Activated naive CD8-positive, alpha-beta T cell treated with anti-CD3 and anti-CD28 coated beads, Interleukin-2, amount 10 ng/mL, durations not matched to agents 7 days and 5 days (primary cell): ENCODE data around the gene RFT1. TPM values are rescaled to one million over a fixed set of nuclear protein-coding genes. Genes with fewer than 3 reads are reported as not detected.

Source experiments
- ATAC-seq: fragments of 150-1000 bp; cut with Tn5 transposase; one replicate; pipeline ENCODE4 v1.10.0; 2021; ENCODE audit warnings: low read depth, moderate library complexity
- POLR2A ChIA-PET: fragments of 350-600 bp; sonication (Branson Sonifier 250); formaldehyde crosslinking; loops from one replicate; lab custom pipeline; 2021; ENCODE audit warnings: antibody characterized with exemption; lab: Charles Lee
- DNase-seq: peaks from one replicate; pipeline ENCODE4 v3.0.0; 2021
- H3K27ac Mint-ChIP-seq: one replicate; pipeline ENCODE4 v1.8.0; 2022; ENCODE audit warnings: mild to moderate bottlenecking, mixed read lengths
- H3K27me3 Mint-ChIP-seq: one replicate; pipeline ENCODE4 v1.8.0; 2022; ENCODE audit warnings: mild to moderate bottlenecking, moderate library complexity, mixed read lengths
- H3K36me3 Mint-ChIP-seq: one replicate; pipeline ENCODE4 v1.8.0; 2021; ENCODE audit warnings: mild to moderate bottlenecking, mixed read lengths
- H3K4me1 Mint-ChIP-seq: one replicate; pipeline ENCODE4 v1.8.0; 2021; ENCODE audit warnings: mixed read lengths
- H3K4me3 Mint-ChIP-seq: one replicate; pipeline ENCODE4 v1.8.0; 2022; ENCODE audit warnings: mild to moderate bottlenecking, moderate library complexity, mixed read lengths
- H3K9me3 Mint-ChIP-seq: one replicate; pipeline ENCODE4 v1.8.0; 2021; ENCODE audit warnings: mixed read lengths
- total RNA-seq, 2 experiments: library from RNA; stranded (reverse); gene quantifications; one replicate each; pipeline ENCODE4 v1.2.3, GENCODE V29; 2021

Gene RFT1
- total RNA-seq, 2 experiments from 2014 or later = 27.9 to 32.2 TPM

DNA sequence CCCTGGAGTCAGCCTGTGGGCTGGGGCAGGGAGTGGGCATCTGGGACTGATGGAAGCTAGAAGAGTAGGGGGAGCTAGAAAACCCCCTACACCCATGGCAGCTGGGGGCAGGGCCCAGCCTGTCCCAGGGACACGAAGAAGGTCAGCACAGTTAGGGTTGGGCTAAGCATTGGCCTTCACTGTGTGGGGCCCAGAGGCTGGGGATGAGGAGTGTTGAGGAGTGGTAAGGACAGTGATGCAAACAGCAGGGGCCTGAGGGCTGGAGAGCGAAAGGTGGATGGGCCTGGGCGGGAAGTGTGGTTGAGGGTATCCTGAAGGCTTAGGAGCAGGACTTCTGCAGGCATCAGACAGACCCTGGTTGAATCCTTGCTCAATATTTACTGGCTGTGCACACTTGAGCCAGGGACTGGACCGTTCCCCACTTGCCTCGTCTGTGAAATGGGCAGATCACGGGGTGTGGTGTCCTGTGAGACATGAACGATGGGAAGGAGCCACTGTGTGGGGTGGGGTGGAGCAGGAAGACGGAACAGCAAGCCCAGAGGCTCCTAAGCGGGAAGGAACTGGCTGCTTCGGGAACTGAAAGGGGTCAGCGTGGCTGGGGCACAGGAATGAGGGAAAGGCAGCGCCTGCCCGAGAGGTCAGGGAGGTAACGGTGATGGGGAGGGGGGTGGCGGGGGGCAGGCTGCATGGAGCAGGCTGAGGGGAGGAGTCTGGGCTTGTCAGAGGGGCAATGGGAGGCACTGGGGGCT lies 38.1 kb upstream of the RFT1 start:
- Mint-ChIP-seq H3K4me1 (peaks cover 44% of the 10 kb centered on the region), H3K27ac (no peak overlapping the region), H3K9me3 (no peaks in the 10 kb centered on the region), H3K36me3 (no peaks in the 10 kb centered on the region), H3K4me3 (no peak overlapping the region), H3K27me3 (peaks cover 2% of the 10 kb centered on the region)
- DNase-seq = no peak
- POLR2A ChIA-PET = interaction anchor here (0.6 kb wide), 1 partner anchor 494 kb away, joined by 3 read pairs; no protein-coding TSS in a partner anchor
- no peak for ATAC-seq

DNA sequence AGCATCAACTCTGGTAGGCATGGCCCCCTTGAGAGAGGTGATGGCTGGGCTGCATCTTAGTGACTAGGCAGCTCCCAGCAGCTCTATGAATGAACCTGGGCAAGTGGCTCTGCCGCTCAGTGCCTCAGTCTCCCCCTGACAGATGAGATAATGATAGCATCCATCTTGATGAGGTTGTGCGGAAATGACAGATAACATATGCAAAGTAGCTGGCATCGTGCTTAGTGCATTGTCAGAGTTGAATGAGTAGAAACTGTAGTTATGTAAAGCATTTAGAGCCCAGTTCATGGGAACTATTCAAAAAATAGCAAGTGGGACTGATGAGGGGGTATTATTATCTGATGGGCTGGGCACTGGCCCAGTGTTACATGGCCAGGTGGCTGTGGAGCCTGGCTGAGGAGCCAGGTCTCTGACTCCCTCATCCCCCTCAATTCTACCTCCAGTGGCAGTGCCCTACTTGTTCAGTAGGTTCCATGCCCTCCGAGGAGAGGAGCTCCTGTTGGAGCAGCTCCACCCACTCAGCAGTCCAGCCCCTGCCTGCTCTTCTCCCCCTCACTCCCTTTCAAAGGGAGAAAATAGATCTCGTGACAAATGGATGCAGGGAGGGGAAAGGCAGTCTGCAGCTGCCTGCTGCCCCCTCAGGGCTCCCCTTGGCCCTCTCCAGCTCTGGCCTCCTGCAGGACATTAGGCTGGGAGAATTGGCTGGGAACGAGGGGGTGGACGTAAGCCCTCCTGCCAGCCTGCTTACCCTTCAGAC lies 37.4 kb upstream of the RFT1 start:
- Mint-ChIP-seq H3K9me3 (no peaks in the 10 kb centered on the region), H3K36me3 (no peaks in the 10 kb centered on the region), H3K4me3 (no peak overlapping the region), H3K27ac (no peak overlapping the region), H3K27me3 (peaks cover 2% of the 10 kb centered on the region), H3K4me1 (peaks cover 51% of the 10 kb centered on the region)
- ATAC-seq (no peak), DNase-seq (no peak)
- POLR2A ChIA-PET = interaction anchor here (0.6 kb wide), 1 partner anchor 493 kb away, joined by 3 read pairs; no protein-coding TSS in a partner anchor

- POLR2A ChIA-PET = no interaction called here
- H3K36me3 Mint-ChIP-seq = no peaks in the 10 kb centered on the region
- ATAC-seq (no peak), DNase-seq (no peak)
- no peaks in the 10 kb centered on the region for H3K9me3 Mint-ChIP-seq
- no peak overlapping the region for H3K27ac Mint-ChIP-seq
- peaks cover 2% of the 10 kb centered on the region for H3K27me3 Mint-ChIP-seq
- peaks cover 50% of the 10 kb centered on the region for H3K4me1 Mint-ChIP-seq
- H3K4me3 Mint-ChIP-seq = no peak overlapping the region
Measured at GRCh38 chr3:53166781-53167291, 36.6 kb upstream of the RFT1 start.

DNA sequence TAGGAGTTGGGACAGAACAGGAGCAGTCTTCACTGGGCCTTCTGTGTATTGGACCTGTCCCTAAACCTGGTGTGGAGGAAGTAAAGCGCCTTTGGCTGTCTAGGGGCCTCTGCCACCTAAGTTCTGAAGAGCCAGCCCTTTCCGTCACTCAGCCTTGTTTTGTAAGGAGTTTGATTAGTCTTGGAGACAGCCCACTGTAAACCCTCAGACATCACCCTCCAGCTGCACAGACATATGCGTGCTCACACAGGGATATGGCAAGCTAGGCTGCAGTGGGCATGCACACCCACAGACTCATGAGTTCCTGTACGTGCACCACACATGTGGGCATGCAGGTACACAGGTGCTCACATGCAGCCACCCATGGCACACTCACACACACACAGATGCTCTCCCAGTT lies 36.0 kb upstream of the RFT1 start:
- peaks cover 44% of the 10 kb centered on the region for H3K4me1 Mint-ChIP-seq
- POLR2A ChIA-PET = no interaction called here

GRCh38 chr3:53164911-53165310 lies 34.7 kb upstream of the RFT1 start:
- Mint-ChIP-seq H3K4me1 (peaks cover 37% of the 10 kb centered on the region), H3K4me3 (no peak overlapping the region), H3K36me3 (no peaks in the 10 kb centered on the region), H3K9me3 (no peaks in the 10 kb centered on the region), H3K27ac (no peak overlapping the region), H3K27me3 (peaks cover 6% of the 10 kb centered on the region)
- no peak for DNase-seq
- no peak for ATAC-seq
- POLR2A ChIA-PET = interaction anchor here (1.8 kb wide), 1 partner anchor 35 kb away, joined by 5 read pairs; the partner anchor contains the start of gene RFT1

More for the DNA sequence above, 36.0 kb upstream of the RFT1 start:
- DNase-seq = no peak
- Mint-ChIP-seq H3K27ac (no peak overlapping the region), H3K9me3 (no peaks in the 10 kb centered on the region), H3K27me3 (peaks cover 2% of the 10 kb centered on the region), H3K4me3 (no peak overlapping the region), H3K36me3 (no peaks in the 10 kb centered on the region)
- ATAC-seq = no peak

DNA sequence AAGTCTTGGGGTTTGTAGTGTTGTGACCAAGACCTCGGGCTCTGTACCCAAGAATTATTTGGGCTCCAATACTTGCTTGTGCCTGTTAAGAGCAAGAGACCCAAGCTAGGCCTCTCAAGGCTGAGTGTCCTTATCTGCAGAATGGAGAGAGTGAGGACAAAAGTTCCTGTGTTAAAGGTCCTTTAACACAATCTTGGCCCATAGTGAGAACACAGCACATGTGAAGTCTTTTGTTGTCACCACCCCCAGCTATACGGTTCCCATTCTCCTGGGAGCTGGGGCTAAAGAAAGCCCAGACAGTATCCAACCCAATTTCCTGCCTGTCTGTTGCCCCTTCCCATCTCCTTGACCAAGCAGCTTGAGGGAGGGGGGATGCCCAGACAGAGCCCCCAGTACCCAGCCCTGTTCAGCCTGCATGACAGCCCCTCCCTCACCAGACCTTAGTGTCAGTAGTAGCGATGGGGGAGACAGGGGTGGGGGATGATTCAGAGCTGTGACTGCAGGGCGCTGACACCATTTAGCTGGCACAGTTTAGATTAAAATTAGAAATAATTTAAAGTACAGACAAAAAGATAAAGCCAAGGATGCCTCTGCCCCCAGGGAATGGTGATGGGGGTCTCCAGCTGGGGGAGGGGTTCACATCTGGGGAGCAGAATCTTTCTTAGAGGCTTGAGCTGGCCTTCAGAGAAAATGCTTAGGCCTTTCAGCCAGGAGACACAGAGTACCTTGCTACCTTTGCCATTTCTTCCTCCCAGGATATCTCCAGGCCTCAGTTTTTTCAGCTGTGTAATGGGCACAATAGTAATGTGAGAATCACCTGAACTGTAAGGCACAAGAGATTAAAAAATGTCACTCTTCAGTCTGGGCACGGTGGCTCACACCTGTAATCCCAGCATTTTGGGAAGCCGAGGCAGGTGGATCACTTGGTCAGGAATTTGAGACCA lies 33.5 kb upstream of the RFT1 start:
- H3K4me1 Mint-ChIP-seq = peaks cover 27% of the 10 kb centered on the region
- peak overlapping the region; percentile 89 for H3K4me3 Mint-ChIP-seq
- DNase-seq (no peak), ATAC-seq (no peak)
- POLR2A ChIA-PET = interaction anchor here (0.9 to 1.8 kb wide), 2 partner anchors 33 to 54 kb away, joined by 4 to 5 read pairs; partner anchors contain the start of gene RFT1
- no peaks in the 10 kb centered on the region for H3K9me3 Mint-ChIP-seq
- H3K27ac Mint-ChIP-seq = peak overlapping the region; percentile 81
- no peaks in the 10 kb centered on the region for H3K36me3 Mint-ChIP-seq
- peaks cover 10% of the 10 kb centered on the region for H3K27me3 Mint-ChIP-seq

DNA sequence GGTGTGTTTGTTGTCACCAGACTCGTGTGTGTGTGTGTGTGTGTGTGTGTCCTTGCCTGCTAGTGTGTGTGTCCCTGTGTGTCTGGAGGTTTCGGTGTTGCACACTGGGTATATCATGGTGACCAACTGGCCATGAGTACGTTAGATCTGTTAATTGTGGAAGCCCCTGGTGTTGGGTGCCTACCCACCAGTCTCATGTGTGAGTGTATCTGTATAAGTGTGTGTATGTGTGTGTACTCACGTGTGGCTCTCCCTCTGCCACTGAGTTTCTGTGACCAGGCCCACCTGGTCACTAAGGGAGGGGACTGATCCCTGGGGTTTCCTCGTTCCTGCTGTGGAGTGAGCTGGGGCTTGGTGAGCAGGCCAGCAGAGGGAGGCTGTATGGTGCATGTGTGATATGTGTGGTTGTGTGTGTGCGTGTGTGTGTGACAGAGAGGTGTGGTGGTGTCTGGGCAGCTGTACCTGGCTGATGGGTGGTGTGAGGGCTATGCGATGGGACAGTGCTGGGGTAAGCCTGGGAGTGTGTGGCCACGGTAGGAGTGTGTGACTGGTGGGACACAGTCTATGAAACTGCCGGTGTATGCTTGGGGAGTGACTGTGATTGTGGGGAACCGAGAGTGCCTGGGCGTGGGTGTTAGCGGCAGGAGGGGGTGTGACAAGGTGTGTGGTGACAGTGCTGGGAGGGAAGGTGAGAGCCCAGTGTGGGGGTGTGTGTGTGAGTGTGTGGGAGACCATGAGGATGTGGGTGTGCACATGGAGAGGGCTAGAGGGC lies 32.6 kb upstream of the RFT1 start:
- Mint-ChIP-seq H3K9me3 (no peaks in the 10 kb centered on the region), H3K27me3 (peaks cover 19% of the 10 kb centered on the region), H3K4me3 (peak overlapping the region; percentile 89), H3K4me1 (peaks cover 21% of the 10 kb centered on the region), H3K36me3 (no peaks in the 10 kb centered on the region), H3K27ac (peak overlapping the region; percentile 81)
- POLR2A ChIA-PET = interaction anchor here (1.8 kb wide), 1 partner anchor 33 kb away, joined by 5 read pairs; the partner anchor contains the start of gene RFT1
- DNase-seq = peak; percentile 50
- ATAC-seq = peak; percentile 41

GRCh38 chr3:53161820-53162671 lies 31.8 kb upstream of the RFT1 start:
- ATAC-seq (no peak), DNase-seq (peak; percentile 61)
- H3K36me3 Mint-ChIP-seq = no peaks in the 10 kb centered on the region
- peak overlapping the region; percentile 89 for H3K4me3 Mint-ChIP-seq
- H3K4me1 Mint-ChIP-seq = peaks cover 17% of the 10 kb centered on the region
- H3K27ac Mint-ChIP-seq = peak overlapping the region; percentile 88
- no peaks in the 10 kb centered on the region for H3K9me3 Mint-ChIP-seq
- POLR2A ChIA-PET = no interaction called here
- peaks cover 27% of the 10 kb centered on the region for H3K27me3 Mint-ChIP-seq

DNA sequence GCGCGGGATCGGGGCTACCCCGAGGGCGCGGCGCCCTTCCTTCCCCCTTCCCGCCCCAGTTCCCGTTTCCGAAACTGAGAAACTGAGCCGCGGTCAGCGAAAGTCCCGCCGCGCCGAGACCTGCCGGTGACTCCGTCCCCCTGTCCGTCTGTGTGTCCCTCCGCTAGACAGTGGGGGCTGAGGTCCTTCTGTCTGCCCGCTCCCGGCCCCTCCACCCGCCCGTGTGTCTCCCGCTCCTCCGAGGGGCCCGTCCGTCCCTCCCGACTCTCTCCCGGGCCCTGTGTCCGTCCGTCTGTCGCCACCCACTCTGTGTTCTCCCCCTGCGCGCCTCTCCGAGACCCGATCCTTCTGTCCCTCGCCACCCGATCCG lies 31.2 kb upstream of the RFT1 start:
- Mint-ChIP-seq H3K27me3 (peaks cover 31% of the 10 kb centered on the region), H3K36me3 (no peaks in the 10 kb centered on the region), H3K4me1 (peaks cover 17% of the 10 kb centered on the region), H3K27ac (peak overlapping the region; percentile 88), H3K9me3 (no peaks in the 10 kb centered on the region), H3K4me3 (peak overlapping the region; percentile 89)
- POLR2A ChIA-PET = interaction anchor here (1.0 kb wide), 1 partner anchor 34 kb away, joined by 3 read pairs; no protein-coding TSS in a partner anchor
- DNase-seq (no peak), ATAC-seq (no peak)

DNA sequence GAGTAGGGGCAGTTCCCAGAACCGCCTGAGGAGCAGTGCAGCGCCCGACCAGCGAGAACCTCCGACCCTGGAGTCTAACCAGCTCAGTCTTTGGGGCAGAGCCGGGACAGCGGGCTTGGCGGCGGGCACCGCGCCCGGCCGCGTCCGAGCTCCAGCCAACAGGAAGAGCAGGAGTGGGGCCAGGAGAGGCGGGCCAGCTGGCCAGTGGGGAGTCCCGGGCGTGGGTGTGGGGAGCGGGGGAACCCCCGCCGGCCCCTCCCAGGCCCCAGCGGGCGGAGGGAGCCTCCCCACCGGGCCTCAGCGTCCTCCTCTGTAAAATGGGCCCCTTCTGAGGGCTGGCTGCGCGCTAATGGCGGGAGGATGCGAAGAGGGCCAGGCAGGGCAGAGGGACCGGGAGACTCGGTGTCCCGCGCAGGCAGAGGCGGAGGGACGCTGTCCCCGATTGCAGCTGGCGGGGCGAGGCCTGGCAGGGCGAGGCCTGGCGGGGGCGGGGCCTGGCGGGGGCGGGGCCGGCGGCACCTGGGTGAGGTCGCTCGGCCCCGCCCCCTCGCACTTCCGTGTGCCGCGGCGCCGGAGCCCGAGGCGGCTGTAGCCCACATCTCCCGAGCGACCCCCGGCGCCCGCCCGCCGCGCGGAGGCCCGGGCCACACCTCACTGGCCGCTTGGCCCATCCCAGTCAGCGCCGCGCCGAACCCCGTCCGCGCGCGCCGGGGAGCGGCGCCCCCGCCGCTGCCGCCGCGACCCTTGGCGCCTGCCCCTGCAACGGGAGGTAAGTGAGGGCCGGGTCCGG lies 30.6 kb upstream of the RFT1 start, which contains the start of gene PRKCD:
Gene PRKCD (plus strand): TSS at position 550 of the 790 bp plus-strand sequence. CDS start 17,214 bp downstream, outside the sequence.
- no peaks in the 10 kb centered on the region for H3K9me3 Mint-ChIP-seq
- peak within 1 kb of the TSS; percentile 88 for H3K27ac Mint-ChIP-seq
- ATAC-seq = peak; percentile 76
- peak within 1 kb of the TSS; percentile 89 for H3K4me3 Mint-ChIP-seq
- peak; percentile 86 for DNase-seq
- H3K4me1 Mint-ChIP-seq = peaks cover 15% of the 10 kb centered on the region
- POLR2A ChIA-PET = interaction anchor here (0.7 to 1.6 kb wide), 9 partner anchors 8 to 51 kb away, joined by 3 to 5 read pairs (median 3); no protein-coding TSS in a partner anchor
- H3K27me3 Mint-ChIP-seq = peaks cover 34% of the 10 kb centered on the region
- H3K36me3 Mint-ChIP-seq = no peaks in the 10 kb centered on the region
